Measurements from ENCODE around the gene NCR3LG1. TPM values are rescaled to one million over a fixed set of nuclear protein-coding genes. Genes with fewer than 3 reads are reported as not detected.

Gene NCR3LG1
- total and polyA plus RNA-seq, 2 of the 8 experiments (the other 6 are each of a cell fraction or from before 2014, with no cell fraction given), result 0.68 to 1.9 TPM

DNA sequence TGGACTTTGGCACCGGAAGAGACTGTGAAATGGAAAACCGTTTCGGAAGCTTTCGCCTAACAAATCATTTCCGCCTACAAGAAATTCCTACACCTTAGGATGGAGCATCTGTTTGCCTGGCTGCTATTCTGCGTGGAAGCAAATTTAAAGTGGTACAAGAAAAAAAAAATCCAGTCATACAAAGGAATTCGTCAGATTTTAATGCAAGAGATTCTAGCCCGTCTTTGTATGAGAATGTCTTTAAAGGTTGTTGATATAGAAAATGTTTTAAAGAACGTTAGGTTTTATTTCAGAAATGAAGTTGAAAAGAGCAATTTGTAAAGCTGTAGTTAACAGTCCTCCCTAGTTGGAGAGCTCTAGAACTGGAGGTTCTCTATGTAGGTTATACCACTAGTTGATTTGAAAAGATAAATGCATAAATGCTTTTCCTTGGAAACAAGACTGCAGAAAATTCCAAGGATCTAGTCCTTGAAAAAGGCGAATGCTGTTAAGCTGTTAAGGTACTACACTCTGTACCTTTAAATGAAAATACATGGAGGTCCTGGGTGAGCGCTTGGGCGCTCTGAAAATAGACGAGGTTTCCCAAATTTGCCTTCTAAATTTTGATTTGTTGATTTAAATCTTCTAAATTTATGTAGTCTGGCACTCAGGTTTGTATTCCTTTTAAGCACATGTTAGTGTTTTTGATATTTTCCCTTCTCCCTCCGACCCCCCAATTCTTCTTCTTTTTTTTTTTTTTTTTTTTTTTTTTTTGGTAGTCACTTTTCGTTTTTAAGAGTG, 2.4 kb downstream of the NCR3LG1 start:
- no peaks in the 10 kb centered on the region for H3K9me3 ChIP-seq (ENCODE audit: insufficient read depth in 2 of 2, low read depth in 1 of 2, low read length in 1 of 2)
- no peaks in the 10 kb centered on the region for H3K36me3 ChIP-seq (ENCODE audit: control insufficient read depth in 2 of 4, insufficient read depth in 4 of 4, low read length in 3 of 4)
- 24 to 100% methylated on average over 1 to 15 of the region's 15 CpGs for WGBS, 2 experiments (ENCODE audit: extremely low coverage in 1 of 2, insufficient coverage in 1 of 2, insufficient read length in 1 of 2, insufficient replicate concordance in 2 of 2, low coverage in 1 of 2, low lambda C conversion rate in 2 of 2, missing lambda C conversion rate in 1 of 2)
- peak overlapping the region; percentile 16; the same call in 1 of the 2 replicates for H2BK5ac ChIP-seq (ENCODE audit: low read depth, low read length)
- H3K23me2 ChIP-seq (ENCODE audit: low read depth, low read length), result peaks cover 15% of the 10 kb centered on the region; the same call in 1 of the 2 replicates
- H3K9ac ChIP-seq (replicated peaks in 1 of 4; ENCODE audit: extremely low read depth in 1 of 4, low read depth in 3 of 4, low read length in 3 of 4), result no peak overlapping the region
- no peaks in the 10 kb centered on the region for H3K79me1 ChIP-seq (ENCODE audit: low read depth, low read length)
- no peak overlapping the region for H4K5ac ChIP-seq (ENCODE audit: insufficient read length, low read depth, low read length)
- peak overlapping the region; percentile 64; the same call in 1 of the 2 replicates for H2AFZ ChIP-seq (ENCODE audit: low read length)
- 0 out of 2 replicates have a peak overlapping the region, but pooled peaks have one; percentile 27 for H3K18ac ChIP-seq (ENCODE audit: extremely low read depth, low read length)
- no peak for DNase-seq (ENCODE audit: low read depth in 1 of 2, low spot score in 2 of 2)
- H3K4me1 ChIP-seq (replicated peaks in 1 of 4; ENCODE audit: control insufficient read depth in 3 of 4, insufficient read depth in 4 of 4, low read length in 3 of 4), result peaks cover 0 to 8% (median 4%) of the 10 kb centered on the region in 4 experiments; a peak in 5 of 7 replicates
- peaks cover 29 to 53% (median 44%) of the 10 kb centered on the region in 4 experiments for H3K27me3 ChIP-seq (replicated peaks in 1 of 4; ENCODE audit: control insufficient read depth in 3 of 4, extremely low read depth in 1 of 4, insufficient read depth in 3 of 4, low read length in 3 of 4)
- H2BK120ac ChIP-seq (replicated peaks; ENCODE audit: low read depth, low read length), result no peak overlapping the region
- ChIA-PET CTCF (ENCODE audit: partially characterized antibody) (interaction anchor here (0.7 to 3.2 kb wide), 25 partner anchors 9 to 365 kb away, joined by 3 to 17 read pairs (median 5); partner anchors contain the start of gene OTOG), POLR2A (ENCODE audit: partially characterized antibody) (interaction anchor here (0.7 to 1.5 kb wide), 6 partner anchors 12 to 281 kb away, joined by 3 to 5 read pairs (median 3); partner anchors contain the start of gene PIK3C2A)
- peak overlapping the region; percentile 19; the same call in 1 of the 2 replicates for H2BK12ac ChIP-seq (ENCODE audit: low read depth, low read length)
- no peak overlapping the region for H3K4ac ChIP-seq (replicated peaks; ENCODE audit: insufficient read length, low read depth, low read length)
- H3K23ac ChIP-seq (ENCODE audit: insufficient read length), result no peak overlapping the region
- H3K56ac ChIP-seq (replicated peaks; ENCODE audit: insufficient read length, low read depth, low read length), result no peak overlapping the region
- H2AK5ac ChIP-seq (ENCODE audit: low read depth, low read length), result no peak overlapping the region
- H4K20me1 ChIP-seq (replicated peaks in 1 of 2; ENCODE audit: control insufficient read depth in 1 of 2, insufficient read depth in 2 of 2, low read length in 2 of 2), result peaks cover 0 to 2% of the 10 kb centered on the region in 2 experiments
- no peak overlapping the region for H4K91ac ChIP-seq (replicated peaks; ENCODE audit: insufficient read length, low read length)
- H2BK15ac ChIP-seq (ENCODE audit: low read length), result no peak overlapping the region
- H3K79me2 ChIP-seq (ENCODE audit: control insufficient read depth in 1 of 2, insufficient read depth in 2 of 2, low read length in 2 of 2), result no peaks in the 10 kb centered on the region
- peak overlapping the region; percentile 31 to 68 (median 34) for H3K4me3 ChIP-seq (ENCODE audit: extremely low read depth in 1 of 4, insufficient read depth in 2 of 4, low read depth in 3 of 4, low read length in 4 of 4)
- TF ChIP-seq CHD2 (IDR thresholded peaks at IDR 0.05; ENCODE audit: low read length) (no peak), ASH2L (IDR thresholded peaks at IDR 0.05; ENCODE audit: low read length) (no peak), PHF8 (conservative IDR thresholded peaks at IDR 0.05; ENCODE audit: low read depth, low read length) (0 out of 2 replicates have a peak, but pooled peaks have one; percentile 1), SP1 (IDR thresholded peaks at IDR 0.05; ENCODE audit: low read depth, low read length) (no peak)
- no peak for FAIRE-seq
- H3K4me2 ChIP-seq (ENCODE audit: insufficient read depth in 1 of 2, low read depth in 2 of 2, low read length in 2 of 2), result peak overlapping the region; percentile 83 to 93
- peak overlapping the region; percentile 48; the same call in 1 of the 2 replicates for H4K8ac ChIP-seq (ENCODE audit: extremely low read depth, insufficient read depth, low read length)
- no peak overlapping the region for H3K14ac ChIP-seq (ENCODE audit: insufficient read length)
- no peak overlapping the region for H3K27ac ChIP-seq (ENCODE audit: low read depth, low read length)
- no peak overlapping the region for H2BK20ac ChIP-seq (ENCODE audit: low read length)

All from H1 (cell line).